DMS 273 treated with DMSO at 0.1 percent for 48 hours (cell line): ENCODE results near the gene IFI6.
"Not testable (repeated sequence)": the region's sequence is repeated elsewhere in the genome, so short reads cannot be mapped to it uniquely, and the experiment has no call there.

Source experiments
- DNase-seq: peaks from one replicate; lab custom pipeline; 2025; lab: John Stamatoyannopoulos, UW

IFI6 gene

DNA sequence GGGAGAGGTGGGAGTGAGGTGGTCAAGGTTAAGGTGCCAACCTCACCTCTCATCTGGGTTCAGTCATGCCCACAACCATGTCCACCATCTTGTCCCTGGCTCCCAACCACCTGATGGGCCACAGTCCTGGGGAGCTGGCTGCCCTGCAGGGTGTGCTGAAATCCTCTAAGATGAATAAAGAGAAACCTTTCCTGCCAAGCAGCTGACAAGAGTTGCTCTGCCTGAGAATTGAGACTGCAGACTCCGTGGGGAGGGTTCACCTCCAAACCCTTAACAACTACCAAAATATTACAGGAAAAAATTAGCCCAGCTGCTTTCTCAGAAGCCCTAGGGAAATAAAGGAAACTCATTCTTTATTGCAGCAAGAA, 21.8 kb downstream of the IFI6 start:
- DNase-seq, result no peak

DNA sequence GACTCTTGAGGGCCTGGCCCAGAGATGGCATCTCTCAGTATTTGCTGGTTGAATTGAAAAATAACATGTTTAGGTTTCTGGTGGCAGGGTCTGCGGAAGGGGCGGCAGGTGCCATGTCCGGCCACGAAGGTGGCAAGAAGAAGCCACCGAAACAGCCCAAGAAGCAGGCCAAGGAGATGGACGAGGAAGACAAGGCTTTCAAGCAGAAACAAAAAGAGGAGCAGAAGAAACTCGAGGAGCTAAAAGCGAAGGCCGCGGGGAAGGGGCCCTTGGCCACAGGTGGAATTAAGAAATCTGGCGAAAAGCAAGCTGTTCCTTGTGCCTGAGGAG, 22.7 kb downstream of the IFI6 start:
- no peak for DNase-seq

DNA sequence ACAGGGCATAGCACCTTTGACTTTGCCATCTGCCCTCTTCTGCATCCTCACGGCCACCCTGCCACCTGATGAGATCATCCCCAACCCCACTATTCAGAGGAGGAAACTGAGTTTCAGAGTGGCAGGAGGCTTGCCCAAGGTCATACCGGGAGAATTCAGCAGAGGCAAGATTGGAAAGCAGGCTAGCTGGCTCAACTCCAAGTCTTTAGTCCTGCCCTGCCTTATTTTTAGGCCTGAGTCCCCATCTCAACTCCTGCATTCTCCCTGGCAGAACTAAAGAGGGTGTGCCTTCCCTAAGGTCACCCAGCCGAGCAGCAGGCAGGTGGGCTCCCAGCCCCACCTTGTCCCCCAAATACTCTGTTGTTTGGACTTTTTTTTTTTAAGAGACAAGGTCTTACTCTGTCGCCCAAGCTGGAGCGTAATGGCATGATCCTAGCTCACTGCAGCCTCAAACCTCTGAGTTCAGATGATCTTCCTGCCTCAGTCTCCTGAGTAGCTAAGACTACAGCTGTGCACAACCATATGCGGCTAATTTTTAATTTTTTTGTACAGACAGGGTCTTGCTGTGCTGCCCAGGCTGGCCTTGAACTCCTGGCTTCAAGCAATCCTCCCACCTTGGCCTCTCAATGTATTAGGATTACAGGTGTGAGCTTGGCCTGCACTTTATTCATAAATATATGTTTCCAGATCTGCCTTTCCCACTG, 23.2 kb downstream of the IFI6 start:
- DNase-seq, result no peak

DNA sequence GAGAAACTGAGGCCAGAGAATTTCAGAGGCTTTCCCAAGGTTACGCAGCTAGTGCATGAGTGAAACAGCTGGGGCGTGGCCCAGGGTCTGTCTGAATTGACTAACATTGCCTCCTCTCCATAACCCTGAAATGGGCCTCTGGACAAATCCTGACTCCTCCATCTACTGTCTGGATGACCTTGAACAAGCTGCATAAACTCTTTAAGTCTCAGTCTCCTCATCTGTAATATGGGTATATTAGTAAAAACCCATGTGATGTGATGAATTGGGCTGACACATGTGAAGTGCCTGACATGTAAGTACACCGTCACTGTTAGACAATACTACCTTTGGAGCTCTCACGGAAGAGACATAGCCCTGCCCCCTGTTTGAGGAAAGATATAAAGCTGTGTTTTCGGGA, 24.7 kb downstream of the IFI6 start:
- no peak for DNase-seq

DNA sequence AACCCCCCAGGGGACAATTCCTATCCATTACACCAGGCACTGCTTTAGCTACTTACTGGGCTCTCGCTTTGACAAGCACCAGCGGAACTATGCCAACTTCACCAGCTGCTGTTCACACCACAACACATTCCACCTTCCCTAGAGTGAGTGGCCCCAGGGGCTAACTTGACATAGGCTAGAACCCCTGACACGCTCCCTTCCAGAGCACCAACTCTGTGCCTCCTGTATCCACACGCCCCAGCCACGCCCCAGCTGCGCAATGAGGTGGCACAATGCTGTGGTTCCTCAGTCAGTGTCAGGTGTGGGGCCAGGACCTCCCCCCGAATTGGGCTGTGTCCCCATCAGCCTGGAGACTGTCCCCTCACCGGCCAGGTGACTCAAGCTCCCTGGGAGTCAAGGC, 25.3 kb downstream of the IFI6 start:
- no peak for DNase-seq

DNA sequence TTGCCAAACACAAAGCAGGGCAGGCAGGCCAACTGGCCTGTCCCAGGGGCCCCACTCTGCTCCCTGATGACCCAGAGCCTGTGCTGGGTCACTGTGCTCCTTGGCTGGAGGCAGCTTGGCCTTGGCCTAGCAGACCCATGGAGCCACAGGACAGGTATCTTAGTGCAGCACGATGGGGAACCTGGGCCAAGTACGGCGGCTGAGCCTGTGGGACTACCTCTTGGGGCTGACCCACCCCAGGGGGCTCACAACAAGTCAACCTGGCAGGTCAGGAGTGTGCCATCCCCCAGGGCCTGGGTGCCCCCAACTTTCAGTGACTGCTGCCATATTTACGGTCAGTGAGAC, 26.9 kb downstream of the IFI6 start:
- no peak for DNase-seq

DNA sequence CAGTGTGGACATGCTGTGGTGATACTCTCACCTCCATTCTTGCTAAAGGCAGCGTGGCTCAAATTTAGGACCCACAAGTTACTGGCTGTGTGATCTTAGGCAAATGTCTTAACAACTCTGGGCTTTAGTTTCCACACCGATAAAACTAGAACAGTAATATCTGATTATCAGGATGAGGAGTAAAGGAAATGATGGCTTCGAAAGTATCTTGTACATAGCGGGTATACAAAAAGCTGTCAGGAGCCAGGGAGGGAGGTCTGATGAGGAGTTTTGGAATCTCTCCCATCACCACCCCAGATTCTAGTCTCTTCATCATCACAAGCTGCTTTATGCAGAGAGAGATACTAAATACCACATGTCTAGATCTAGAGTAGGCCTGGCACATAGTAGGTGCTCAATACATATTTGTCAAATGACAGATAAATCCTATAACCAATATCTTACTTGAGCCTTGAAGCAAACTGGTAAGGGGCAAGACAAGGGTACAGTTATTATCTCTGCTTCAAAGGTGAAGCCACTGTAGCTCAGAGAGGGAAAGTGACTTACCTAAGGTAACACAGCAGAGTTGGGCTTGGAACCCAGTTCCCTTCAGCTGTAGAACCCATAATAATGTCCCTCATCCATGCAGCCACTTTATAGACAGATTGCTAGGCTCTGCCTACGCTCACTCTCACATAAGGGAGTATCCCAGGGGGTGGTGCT, 27.5 kb downstream of the IFI6 start:
- DNase-seq, result no peak

DNA sequence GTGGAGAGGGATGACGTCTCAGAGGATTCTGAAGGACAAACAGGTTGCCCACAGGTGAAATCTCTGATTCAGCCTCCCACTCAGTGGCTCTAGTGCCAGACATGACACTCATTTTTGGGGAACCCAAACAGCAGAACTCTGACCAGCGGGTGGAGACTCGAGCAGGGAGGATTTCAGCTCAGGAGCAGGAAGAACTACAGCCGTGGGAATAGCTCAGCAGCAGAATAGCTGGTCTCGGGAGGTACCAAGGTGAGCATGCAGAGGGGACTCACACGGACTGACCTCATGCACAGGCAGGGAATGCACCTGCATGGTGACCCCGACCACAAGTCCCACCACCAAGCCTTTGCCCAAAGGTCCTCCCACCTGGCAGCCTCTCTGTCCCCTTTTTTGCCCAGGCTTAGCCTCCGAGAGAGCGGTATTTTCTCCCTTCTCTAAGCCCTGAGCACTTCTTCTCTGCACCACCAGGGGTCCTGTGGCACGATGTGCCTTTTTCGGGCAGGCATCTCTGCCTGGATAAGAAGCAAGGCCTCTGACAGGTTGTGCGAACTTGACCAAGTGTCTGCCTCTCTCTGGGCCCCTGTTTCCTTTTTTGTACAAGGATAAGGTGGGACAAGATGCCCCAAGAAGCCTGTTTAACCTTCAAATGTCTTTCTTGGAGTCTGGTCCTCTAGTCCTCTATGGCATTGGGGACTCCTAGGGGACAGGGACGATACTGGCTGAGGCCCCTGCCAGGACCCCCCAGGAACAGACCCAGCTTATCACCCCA, 28.2 kb downstream of the IFI6 start:
- no peak for DNase-seq

DNA sequence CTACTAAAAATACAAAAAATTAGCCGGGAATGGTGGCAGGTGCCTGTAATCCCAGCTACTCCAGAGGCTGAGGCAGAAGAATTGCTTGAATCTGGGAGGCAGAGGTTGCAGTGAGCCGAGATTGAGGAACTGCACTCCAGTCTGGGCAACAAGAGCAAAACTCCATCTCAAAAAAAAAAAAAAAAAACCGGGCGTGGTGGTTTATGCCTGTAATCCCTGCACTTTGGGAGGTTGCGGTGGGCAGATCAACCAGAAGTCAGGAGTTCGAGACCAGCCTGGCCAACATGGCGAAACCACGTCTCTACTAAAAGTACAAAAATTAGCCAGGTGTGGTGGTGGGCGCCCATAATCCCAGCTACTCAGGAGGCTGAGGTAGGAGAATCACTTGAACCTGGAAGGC, 31.5 kb downstream of the IFI6 start:
- DNase-seq, result not testable (repeated sequence)

DNA sequence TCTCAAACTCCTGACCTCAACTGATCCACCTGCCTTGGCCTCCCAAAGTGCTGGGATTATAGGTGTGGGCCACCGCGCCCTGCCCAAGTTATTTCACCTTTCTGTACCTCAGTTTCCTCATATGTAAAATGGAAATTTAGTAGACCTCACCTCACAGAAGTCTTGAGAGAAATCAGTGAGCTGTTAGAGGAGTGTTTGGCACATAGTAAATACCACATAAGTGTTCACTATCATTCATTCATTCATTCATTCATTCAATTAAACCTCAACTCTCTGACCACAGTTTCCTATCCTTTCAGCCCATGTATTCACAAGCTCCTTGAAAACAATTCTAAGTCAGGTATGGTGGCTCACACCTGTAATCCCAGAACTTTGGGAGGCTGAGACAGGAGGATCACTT, 33.2 kb downstream of the IFI6 start:
- DNase-seq, result no peak

DNA sequence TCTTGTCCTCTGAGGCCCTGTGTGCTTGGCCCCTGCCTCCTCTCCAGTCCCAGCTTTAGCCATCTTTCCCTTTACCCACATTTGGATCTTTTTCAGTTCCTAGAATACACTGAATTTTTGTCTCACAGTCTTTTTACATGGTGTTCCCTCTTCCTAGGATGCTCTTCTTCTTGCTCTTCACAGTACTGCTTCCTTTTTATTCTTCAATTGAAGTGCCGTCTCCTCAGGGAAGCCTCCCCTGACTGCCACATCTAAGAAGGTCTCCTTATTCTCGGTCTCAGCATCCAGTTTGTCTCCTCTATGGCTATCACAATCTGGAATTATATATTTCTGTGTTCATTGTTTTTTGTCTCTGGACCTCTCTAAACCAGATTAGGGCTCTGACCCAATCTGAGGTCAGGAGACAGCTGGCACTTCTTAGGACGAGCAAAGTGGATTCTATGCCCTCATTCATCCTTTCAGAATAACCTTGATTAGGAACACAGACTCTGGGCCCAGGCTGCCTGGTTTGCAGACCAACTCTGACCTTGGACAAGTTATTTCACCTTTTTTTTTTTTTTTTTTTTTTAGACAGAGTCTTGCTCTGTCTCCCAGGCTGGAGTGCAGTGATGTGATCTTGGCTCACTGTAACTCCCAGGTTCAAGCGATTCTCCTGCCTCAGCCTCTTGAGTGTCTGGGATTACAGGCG, 33.8 kb downstream of the IFI6 start:
- DNase-seq, result no peak

DNA sequence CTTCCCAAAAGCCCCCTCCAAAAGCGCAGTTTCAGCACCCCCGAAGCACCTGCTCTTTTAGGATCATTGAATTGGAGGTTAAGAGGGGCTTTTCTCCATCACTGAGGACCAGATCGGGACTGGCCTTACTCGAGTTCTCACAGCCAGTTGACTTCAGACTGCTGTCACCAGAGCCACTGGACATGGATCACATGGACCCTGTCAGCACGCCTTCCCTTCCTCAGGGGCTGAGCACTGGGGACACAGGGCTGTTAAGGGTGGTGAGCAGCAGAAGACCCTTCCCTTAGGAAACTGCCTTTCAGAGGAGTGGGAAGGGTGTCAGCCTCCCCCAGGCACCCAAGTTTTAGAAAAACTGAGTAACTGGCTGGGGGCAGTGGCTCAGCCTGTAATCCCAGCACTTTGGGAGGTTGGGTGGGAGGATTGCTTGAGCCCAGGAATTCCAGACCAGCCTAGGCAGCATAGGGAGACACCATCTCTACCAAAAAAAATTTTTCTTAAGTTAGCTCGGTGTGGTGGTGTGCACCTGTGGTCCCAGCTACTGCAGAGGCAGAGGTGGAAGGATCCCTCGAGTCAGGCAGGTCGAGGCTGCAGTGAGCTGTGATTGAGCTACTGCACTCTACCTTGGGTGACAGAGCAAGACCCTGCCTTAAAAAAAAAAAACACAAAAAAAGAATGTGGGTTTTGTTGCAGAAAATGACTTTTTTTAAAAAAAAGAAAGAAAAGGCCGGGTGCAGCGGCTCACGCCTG, 36.4 kb downstream of the IFI6 start:
- no peak for DNase-seq

DNA sequence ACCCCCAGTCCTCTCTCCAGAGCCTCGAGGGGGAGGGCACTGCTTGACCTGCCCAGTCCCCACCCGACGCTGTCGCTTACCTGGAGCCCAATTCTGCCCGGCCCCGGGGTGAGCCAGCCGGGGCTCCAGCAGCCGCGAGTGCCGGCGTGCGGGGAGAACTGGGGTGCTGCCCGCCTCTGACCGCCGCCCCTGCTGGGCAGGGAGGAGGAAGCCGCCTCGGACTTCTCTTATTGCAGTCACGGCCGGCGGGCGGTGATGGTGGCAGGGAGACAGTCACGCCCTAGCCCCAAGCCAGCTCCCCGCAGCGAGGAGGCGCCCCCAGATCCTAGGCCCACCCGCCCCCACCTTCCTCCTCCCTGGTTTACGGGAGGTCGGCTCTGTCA, 37.0 kb downstream of the IFI6 start, which contains the start of gene FGR:
FGR (minus strand) TSS at position 201 of the 383 bp plus-strand sequence. CDS start 11,269 bp downstream, outside the sequence.
- no peak for DNase-seq

DNA sequence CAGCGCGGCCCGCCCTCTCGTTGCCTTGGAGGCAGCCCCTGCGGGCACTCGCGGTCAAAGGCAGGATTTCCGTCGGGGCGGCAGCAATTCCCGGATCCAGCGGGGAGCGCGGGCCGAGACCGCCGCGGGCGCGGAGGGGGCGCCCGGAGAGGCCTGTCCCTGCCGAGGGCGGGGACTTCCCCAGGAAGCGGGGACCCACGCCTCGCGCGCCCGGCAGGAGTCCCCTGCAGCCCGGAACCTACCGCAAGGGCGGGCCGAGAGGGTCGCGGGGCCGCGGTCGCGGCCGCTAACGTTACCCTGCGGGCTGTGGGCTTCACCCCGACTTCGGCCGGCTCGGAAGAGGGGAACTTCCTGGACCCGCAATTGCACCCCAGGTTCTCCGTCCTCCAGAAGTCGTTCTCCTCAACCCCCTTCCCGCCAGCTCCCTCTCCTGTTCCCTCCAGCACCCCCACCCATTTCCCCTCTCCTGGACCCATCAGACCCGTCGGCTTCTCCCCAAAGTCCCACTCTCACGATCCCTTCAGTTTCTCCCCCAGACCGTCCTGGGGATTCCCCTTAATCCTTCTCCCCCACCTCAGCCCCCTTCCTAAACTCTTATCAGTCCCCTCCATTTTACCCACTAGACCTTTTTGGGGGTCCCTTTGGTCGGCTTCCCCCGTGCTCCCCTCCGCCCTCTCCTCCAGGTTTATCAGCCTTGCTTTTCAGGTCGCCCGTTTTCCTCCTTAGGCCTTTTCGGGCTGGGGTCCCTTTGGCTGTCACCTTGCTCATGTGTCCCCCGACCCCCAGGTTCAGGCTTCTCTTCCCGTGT, 37.6 kb downstream of the IFI6 start:
- no peak for DNase-seq

DNA sequence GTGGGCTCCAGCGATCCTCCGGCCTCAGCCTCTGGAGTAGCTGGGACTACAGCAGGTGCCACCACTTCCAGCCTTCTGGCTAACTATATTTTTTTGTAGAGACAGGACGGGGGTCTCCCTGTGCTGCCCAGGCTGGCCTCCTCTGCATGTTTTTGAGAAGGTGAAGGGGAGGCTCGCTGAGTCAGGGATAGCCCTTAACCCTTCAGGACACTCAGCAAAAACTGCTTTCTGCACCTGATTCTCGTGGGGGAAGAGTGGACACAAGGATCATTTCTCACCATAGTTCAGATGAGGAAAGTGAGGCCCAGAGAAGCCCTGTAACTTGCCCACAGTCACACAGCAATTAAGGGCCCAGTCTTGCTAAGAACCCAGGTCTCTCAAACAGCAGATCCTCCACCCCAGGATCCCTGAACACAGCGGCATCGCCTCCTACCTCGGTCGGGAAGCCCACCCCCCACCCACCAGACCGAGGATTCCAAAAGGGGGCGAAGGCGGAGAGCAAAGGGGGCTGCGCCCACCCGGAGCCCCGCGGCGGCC, 38.3 kb downstream of the IFI6 start:
- no peak for DNase-seq

DNA sequence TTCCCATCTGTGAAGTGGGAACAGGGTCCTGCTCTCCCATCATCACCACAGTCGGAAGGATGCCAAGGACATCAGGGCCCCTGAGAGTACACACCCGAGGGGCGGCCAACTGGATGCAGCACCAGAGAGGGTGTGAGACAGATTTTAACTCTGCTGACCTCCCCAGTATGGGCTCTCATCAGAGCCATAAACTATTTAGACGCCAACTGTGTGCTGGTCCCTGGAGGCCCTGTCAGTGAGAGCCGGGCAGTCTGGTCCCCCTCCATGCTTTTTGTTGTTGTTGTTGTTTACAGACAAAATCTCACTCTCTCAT, 38.7 kb downstream of the IFI6 start:
- no peak for DNase-seq

DNA sequence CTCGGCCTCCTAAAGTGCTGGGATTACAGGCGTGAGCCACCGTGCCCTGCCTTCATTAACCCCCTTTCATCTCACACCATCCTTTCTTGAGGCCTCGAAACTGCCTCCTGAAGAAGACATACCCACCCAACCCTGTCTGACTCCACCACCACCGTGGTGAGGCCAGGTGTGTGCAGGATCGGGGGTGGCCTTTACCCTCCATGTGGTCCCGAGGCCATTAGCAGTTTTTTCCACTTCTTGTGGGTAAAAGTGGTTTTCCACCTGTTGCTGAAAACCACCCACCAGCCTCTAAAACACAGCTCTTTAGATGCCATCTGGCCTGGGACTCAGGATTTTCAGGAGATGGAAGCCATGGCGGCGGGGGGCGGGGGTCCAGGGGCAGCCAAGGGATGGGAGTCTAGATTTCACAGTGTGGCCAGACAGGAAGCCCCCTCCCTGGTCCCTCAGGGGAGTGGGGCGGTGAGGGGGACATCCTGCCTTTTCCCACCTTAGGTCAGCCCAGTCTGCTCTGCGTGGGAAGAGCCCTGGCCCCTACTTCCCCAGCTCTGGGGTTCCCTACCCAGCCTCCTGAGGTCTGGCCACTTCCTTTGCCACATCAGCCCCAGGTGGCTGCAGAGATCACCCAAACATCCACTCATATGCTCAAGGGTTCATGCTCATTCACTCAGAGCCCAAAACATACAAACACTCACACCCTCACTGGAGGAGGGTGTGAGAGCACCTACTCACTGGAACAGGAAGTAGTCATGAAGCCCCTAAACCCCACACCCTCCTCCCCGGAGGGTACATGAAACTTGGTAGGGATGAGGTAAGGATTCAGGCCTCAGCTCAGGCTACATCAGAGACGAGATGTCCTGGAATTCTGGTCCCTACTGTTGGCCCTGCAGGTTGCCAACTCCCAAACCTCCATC, 39.4 kb downstream of the IFI6 start:
- DNase-seq, result no peak

DNA sequence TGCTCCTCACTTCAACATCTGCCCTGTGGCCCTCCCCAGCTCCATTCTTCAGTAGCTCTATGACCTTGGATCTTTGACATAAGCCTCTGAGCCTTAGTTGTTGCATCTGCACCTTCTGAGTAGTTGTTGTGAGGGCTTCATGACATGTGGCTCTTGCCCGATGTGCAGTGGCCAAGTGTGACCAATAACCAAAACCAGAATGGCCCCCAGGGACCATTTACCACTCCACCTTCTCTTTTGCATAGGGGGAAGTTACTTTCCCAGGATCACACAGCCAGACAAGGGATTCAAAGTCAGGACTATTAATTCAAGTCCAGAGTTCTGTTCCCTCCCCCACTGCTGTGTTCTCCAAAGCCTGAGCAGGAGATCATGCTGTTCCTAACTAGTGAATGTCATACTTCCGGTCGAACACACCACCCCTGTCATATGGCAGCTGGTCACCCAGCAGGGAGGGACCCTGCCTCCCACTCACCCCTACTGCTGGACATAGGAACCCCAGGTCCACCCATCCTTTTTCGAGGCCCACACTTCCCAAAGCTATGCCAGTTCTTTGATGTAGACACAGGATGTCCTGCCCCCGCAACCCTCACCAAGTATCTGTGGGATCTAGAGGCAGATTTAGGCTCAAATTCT, 41.0 kb downstream of the IFI6 start:
- DNase-seq, result no peak

DNA sequence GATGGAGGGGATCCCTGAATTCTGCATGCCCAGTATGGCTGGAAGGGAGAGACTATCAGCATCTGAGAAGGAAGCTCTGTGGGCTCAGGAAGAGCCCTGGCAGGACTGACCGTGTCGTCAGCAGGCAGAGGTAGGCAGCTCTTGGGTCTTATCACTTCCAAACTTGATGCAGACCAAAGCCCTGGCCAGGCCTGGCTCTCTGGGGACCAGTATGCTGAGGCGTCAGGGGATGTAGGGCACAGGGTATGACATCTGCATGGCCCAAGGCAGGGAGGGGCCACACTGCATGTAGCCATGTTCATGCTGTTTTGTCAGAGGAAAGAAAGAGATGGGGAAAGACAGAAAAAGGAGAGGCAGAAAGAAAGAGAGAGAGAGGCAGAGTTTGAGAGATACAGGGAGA, 43.3 kb downstream of the IFI6 start:
- DNase-seq, result no peak

DNA sequence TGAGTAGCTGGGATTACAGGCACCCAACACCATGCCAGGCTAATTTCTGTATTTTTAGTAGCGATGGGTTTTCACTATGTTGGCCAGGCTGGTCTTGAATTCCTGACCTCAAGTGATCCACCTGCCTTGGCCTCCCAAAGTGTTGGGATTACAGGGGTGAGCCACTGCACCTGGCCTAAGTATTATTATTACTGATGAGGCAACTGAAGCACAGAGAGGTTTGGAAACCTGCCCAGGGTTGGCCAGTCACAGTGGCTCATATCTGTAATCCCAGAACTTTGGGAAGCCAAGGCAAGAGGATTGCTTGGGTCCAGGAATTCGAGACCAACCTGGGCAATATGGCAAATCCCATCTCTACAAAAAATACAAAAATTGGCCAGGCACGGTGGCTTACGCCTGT, 44.3 kb downstream of the IFI6 start:
- not testable (repeated sequence) for DNase-seq
